NCI-H2227 (cell line): ENCODE measurements around the gene MACF1.

Source experiments
- DNase-seq: peaks from one replicate; lab custom pipeline; 2025; ENCODE audit not compliant: unreplicated experiment; lab: John Stamatoyannopoulos, UW

Gene MACF1

GRCh38 chr1:39529901-39530535 lies 325.5 kb downstream of the MACF1 start:
- DNase-seq: no peak

GRCh38 chr1:39531526-39531925 lies 327.0 kb downstream of the MACF1 start:
- DNase-seq: no peak

- DNase-seq: no peak
These were observed 328.9 kb downstream of the MACF1 start for GRCh38 chr1:39533442-39533841.
